ENCODE results near the gene GPER1.

Gene GPER1

DNA sequence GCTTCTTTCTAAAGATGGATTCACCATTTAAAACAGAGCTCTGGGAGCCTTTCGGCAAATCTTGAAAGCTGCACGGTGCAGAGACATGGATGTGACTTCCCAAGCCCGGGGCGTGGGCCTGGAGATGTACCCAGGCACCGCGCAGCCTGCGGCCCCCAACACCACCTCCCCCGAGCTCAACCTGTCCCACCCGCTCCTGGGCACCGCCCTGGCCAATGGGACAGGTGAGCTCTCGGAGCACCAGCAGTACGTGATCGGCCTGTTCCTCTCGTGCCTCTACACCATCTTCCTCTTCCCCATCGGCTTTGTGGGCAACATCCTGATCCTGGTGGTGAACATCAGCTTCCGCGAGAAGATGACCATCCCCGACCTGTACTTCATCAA, 3.7 kb downstream of the GPER1 start:
- no peak for DNase-seq

DNA sequence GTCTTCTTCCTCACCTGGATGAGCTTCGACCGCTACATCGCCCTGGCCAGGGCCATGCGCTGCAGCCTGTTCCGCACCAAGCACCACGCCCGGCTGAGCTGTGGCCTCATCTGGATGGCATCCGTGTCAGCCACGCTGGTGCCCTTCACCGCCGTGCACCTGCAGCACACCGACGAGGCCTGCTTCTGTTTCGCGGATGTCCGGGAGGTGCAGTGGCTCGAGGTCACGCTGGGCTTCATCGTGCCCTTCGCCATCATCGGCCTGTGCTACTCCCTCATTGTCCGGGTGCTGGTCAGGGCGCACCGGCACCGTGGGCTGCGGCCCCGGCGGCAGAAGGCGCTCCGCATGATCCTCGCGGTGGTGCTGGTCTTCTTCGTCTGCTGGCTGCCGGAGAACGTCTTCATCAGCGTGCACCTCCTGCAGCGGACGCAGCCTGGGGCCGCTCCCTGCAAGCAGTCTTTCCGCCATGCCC, 4.3 kb downstream of the GPER1 start:
- DNase-seq: no peak

DNA sequence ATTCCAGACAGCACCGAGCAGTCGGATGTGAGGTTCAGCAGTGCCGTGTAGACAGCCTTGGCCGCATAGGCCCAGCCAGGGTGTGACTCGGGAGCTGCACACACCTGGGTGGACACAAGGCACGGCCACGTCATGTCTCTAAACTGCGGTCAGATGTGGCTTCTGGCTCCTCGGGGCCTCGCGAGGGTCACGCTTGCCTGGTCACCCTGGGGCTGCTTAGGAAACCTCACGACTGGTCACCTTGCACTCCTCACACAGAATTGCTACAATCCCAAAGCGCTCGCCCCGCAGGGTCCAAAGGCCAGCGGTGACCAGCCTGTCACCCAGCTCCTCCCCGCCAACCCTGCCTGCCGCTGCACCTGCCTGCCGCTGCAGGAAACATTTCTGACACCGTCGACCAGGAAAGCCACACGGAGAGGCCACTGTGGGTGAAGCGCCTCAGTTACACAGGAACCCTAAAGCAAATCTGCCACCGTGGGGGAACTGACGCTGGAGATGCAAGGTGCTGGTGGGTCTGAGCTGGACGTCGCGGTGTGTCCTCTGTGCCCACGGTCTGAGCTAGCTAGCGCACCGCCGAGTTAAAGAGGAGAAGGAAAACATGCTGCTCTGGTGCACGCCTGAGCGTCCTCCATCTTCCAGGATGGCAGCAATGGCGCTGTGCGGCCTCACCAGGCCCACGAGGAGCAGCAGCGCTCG, 5.0 kb downstream of the GPER1 start:
- no peak for DNase-seq

DNA sequence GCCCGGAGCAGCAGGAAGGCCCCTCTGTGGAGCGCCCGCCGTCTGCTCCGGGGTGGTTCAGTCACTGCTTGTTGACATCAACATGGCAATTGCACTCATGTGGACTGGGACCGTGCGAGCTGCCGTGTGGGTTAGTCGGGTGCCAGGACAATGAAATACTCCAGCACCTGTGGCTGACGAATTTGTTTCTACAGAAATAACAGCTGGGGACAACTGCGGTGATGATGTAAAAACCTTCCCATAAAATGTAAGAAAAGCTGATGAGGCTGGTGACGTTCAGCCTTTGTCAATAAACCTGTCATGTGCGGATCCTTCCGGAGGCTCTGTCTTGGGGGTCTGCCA, 5.6 kb downstream of the GPER1 start:
- no peak for DNase-seq

DNA sequence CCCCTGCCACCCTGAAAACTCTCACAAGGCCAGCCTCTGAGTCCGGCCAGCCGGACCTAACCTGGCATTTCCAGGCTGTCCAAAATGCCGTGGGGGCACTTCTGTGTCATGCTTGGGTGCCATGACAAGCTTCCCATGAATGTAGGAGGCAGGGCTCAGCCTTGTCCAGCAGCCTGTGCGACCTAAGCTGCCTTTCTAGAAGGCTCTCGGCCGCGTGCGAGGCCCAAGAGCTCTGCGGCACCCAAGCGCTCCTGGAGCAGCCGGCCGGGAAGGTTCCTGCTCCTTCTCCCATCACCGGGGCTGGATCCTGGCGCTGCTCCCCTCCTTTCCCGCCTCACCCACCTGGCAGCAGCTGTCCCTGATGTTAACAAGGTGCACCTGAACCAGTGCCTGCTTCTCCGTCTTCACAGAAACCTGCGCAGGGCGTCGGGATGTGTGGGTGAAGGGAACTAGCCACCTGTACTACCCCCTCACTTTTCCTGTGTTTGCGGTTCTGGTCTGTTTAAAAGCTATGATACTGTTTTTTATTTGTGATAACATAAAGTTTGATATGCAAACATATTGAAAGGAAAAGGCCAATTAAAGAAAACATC, 6.1 kb downstream of the GPER1 start:
- DNase-seq: no peak

DNA sequence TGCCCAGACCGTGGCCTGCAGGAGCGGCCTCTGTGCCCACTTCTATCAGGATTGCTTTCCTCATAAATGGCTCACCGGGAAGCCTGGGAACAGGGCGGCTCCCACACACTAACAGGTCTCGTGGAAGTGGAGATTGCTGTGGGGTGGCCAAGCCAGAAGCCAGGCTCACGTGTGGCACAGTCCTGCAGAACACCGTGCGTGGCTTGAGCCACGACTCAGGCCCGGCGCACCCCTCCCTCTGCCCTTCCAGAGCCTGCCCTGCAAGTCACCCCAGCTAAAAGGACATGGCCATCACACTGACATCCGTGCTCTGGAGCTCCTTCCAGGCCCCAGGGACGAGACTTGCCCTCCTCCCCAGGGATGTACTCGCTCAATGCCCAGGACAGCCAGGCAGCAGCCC, 7.0 kb downstream of the GPER1 start:
- DNase-seq: no peak

DNA sequence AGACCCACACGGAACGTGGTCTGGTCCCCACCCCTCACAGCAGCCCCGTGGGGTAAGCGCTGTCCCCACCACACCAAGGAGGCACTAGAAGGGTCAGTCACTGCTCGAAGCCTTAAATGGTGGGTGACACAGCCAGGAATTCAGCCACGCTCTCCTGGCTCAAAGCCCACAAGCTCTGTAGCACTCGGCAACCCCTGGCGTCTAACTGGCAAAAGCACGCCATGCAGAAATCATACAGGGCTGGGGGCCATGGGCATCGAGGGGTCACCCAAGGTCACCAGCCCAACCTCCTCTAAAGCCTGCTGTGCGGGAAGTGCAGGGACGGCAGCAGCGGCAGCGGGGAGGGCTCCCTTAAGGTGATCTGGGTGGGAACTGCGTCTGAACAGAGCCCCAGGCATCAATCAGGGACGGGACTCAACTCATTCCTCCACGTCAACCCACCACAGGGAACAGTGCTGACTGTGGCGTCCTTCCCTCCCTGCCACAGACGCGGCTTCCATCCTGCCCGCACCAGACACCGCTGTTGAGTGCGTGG, 7.8 kb downstream of the GPER1 start:
- DNase-seq: no peak

DNA sequence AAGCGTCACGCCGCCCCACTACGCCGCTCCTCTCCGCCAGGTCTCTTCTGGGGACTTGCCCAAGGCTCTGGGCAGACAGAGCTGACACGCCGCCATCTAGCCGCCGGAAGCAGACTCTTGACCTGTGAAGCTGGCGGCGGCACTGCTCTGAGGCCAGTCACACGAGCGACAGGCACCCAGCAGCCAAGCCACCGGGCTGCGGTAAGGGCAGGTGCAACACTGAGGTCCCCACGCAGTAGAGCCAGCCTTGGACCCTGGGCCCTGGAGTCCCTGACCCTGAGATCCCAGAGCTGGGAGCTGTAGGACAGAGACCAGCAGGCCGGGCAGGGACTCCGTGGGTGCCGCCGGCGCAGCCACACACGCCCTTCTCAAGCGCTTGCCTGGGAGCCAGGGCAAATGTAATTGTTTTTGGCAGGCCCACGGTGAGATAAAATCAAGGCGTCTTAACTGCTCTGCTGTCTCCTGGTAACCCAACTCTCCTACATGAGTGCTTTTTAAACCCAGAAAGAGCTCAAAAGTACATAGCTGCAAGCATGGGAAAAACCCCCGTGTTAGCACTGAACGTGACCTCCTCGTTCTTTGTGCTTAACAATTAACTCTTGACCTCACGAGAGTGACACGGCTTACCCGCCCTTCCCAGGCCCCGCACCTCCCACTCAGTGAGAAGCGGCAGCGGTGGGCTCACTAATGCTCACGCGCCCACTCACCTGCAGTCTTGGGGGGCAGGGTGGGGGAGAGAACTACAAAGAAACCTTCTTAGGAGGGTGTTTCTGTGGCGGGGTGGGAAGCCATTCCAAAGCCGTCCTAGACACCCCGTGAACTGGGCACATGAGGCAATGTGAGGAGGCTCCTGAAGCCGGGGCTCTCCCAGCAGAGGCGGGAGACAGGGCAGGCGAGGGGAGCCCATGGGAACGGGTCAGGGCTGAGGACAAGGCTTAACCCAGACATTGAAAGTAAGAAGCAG, 8.5 kb downstream of the GPER1 start:
- no peak for DNase-seq

DNA sequence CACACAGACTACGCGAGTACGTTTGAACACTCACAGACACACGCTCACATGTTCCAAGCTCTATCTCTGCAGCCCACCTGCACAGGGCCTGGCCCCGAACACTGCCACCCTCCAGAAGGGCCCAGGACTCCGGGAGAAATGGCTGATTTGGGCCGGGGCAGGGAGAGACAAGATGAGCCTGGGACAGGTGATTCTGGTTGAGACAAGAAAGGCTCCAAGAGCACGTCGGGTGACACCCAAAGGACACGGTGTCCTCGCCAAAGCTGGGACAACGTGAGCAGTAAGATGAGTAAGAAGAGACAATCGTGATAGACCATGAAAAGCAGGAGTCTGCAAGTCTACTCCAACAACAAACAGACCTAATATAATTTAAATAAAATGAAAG, 9.2 kb downstream of the GPER1 start:
- DNase-seq: no peak

DNA sequence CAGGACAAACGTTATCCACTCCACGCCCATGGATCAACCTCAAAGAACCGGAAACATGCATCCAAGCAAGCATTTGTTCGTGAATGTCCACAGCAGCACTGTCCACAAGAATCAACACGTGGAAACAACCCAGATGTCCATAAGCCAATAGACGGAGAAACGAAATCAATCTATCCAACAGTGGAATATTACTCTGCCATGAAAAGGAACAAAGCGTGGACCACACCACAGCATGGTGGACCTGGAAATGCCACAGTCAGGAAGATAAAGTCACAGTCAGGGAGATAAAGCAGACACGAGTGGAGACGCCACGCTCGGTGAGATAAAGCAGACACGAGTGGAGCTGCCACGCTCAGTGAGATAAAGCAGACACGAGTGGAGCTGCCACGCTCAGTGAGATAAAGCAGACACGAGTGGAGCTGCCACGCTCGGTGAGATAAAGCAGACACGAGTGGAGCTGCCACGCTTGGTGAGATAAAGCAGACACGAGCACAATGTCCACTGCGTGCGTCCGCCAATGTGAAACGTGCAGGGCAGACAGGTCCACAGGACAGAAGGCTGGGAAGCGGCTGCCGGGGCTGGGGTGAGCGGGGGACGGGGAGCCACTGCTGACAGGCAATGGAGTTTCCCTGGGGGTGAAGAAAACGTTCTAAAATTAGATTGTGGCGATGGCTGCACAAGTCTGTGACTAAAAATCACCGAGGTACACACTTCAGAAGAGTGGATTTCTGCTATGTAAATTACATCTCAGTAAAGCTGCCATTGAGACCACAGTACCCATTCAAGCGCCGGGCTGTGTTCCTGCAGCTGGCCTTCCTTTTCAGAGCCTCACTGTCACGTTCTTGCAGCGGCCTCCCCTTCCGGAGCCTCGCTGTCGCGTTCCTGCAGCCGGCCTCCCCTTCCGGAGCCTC, 10.6 kb downstream of the GPER1 start:
- DNase-seq: no peak

DNA sequence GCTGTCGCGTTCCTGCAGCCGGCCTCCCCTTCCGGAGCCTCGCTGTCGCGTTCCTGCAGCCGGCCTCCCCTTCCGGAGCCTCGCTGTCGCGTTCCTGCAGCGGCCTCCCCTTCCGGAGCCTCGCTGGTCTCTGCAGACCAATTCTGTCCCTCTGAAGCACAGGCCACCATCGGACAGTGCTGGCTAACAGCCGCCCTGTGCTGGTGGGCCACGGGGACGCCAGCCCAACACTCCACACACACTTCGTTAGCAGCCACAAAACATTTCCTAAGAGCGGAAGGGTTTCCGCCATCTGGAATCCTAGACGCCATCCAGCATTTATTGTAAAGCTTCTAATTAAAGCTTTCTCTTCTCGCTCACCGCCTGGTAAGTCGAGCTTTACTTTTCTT, 11.2 kb downstream of the GPER1 start:
- DNase-seq: no peak

DNA sequence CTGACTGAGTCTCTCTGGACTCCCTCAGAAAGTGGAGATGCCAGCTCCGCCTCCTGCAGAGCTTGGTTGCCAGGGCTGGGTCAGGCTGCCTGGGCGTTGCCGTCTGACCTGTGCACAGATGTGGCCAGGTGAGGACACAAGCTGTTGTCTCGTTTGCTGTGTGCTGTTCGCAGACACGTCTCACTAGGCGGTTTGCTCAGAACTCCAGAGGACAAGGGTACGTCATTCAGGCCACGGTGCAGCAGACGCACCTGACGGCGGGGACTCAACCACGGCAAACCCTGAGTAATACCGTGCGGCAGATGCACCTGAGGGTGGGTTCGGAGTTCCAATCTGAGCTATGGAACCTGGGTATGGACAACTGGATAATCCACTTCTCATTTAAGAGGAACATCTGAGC, 11.7 kb downstream of the GPER1 start:
- no peak for DNase-seq

DNA sequence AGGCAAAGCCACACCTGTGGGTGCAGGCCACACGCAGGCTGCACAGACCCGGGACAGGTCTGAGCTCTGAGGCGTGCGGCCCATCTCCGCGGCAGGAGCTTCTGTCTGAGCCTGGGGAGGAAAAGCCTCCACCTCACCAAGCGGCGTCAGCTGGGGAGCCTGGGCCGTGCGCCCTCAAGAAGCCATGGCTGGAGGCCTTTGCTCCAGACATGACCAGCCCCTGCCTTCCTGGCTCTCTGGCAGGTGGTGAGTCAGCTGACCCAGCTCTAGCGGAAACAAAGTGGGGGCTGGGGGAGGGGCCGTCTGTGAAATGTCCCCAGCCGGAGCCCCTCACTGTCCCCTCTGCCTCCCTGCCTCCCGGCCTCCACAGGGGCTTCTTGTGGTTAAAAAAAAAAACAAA, 12.5 kb downstream of the GPER1 start:
- DNase-seq: no peak

DNA sequence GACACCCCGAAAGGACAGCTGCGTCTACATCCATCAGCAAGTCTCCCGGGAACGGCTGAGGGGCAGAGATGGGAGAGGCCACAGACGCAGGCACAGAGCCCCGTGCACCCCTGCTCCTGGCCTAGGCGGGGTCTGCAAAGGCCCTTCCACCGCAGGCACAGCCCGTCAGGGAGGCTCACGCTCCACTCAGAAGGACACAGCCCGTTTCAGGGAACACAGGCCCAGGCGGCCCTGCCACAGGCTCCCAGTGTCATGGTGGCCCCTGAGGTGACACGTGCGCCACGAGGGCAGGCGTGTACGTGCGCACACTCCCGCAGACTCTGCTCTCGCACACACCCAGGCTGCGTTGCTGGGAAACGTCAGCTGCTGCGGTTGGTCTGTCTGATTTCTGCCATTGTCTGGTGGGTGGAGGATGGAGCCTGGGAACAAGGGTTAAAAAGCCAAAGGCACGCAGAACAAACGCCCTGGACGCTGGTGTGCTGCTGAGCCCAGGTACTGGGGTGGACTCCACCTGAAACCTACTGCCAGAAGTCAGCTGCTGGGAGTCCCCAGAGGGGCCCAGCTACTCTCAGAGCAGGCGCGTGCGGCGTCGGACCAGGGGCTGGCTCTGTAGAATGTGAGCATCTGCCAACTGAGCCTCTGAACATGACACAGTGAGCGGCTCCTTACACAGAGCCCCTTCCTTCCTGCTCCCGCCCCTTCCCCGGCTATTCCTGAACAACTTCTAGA, 13.1 kb downstream of the GPER1 start:
- DNase-seq: no peak

DNA sequence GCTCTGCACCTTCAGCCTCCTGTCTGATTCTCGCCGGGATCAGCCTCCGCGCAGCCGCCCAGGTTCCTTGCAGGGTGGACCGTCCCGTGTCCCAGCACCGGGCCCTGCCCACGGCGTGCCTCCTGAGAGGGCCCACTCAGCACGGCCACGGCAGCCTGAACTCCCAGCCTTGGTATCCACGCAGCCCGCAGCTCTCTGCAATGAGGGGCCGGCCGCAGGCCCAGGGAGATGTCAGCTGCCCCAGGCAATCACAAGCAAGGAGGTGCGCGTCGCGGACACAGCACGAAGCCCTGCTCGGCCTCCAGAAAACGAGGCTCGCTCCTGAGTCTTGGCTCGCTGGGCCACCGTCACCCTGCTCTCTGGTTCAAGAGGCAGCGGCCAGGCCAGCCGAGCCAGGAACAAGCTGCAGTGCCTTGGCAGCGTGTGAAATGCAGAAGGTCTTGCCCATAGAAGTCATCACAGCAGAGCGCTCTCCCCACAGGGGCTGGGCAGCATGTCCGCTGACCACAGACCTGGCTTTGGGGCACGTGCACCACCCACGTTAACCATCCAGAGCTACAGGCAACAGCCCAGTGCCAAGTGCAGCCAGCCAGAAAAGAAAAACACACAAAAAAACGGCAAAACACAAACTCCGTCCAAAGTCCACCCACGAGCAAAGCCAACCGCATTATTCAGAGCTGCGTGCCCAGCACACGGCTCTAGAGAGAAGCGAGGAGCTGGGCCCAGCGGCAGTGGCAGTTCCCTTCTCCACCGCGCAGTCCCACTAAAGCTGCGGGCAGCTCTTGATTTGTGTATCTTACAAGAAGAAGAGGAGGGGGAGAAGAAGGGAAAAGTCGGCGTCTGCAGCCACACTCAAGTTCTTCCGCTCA, 13.9 kb downstream of the GPER1 start:
- no peak for DNase-seq

DNA sequence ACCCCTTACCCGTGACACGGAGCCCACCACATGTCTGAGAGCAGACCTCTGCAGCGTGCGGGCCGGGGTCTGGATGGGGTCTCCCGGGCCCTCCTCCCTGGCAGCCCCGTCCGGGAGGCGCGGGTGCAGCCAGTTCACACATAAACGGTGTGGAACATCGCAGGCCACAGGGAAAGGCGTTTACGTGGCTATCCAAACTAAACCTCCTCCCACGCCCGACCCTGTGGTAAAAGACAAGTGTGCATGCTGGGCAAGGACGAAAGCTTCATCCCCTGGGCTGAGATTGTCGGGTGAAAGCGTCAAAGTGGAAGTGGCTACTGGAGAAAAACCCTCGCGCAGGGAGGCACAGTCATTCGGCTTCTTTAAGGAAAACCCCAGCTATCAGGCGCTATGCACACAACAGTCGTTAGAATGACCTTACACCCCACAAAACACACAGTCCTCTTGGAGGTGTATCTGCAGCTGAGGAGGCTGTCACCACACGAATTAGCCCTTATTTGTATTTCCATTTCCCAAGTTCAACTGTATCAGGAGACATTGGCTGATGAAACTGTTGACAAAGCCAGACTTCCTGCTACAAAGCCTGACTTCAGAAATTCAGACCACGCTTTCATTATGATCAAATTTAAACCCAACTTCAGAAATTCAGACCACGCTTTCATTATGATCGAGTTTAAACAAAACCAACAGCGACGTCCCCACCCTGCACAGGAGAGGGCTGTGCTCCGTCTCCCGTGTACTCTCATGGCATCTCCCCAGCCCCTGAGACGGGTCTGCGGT, 15.3 kb downstream of the GPER1 start:
- DNase-seq: no peak

DNA sequence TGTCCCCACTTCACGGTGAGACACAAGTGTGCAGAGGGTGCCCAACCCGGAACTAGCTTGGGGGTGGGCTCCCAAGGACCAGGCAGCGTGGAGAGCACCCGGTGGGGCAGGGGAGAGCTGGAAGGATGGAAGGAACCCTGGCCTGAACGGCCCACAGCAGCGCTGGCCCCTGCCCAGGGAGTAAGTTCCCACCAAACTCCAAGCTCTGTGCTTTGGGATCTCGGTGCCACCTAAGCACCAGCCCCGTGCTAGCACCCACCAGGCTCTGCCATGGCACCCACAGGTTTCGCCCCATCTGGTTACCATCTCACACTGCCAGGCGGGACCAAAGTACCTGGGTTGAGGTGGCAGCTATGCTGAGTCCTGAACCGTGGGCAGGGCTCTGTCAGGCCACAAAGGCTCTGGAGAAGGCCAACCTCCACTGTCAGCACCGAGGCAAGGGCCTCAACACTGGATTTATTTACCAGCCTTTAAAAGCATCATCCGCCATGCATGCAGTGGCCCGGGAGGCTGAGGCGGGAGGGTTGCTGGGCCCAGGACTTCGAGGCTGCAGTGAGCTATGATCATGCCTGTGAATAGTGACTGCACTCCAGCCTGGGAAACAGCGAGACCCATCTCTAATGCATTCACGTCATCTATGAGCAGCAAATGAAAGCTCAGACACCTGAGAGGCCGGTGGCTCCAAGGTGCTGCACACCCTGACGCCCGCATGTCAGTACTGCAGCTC, 16.0 kb downstream of the GPER1 start:
- DNase-seq: no peak

DNA sequence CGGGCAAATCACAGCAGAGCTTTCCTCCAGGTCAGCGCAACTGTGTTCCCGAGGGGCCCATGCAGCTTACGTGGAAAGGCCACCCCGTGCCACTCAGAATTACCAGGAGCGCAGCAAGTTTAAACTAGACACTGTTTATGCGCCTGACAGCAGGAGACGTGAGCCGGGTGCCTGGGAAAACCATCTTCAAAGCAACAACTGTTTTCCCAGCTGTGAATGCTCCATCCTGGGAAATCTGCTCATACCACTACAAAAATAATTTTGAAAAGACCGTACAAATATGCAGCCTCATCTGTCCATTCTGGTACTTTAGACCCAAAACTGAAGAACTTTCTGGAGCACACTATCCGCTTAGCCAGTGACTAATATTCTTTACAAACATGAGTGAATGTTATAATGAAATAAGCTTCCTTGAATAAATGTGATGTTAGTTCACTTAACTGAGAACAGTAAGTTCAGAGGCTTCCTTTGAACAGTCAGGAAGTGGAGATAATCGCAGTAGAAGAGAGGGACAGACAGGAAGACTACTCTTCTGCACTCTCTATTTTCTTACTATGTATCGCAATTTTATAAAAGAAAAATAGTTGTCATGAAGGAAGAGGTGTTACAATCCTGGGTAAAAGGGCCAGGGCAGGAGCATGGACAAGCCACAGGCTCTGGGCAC, 16.7 kb downstream of the GPER1 start:
- DNase-seq: no peak

DNA sequence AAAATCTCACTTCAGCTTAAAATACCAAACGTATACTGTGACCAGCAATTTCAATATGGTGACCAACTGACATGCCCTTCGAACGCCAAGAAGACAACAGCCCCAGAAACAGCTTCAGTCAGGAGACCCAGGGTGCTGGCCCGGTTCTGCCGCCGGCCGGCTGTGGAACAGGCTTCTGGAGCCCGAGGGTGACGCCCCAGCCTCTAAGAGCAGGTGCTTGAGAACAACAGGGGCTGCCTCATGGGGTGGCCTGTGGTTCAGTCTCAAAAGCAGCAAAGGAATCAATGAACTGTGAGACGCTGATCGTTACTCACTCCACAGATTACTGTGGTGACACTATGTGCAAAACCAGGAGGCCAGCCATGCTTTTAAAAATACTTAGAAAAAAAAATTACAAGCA, 17.3 kb downstream of the GPER1 start:
- DNase-seq: no peak
